ENCODE measurements around the gene LHFPL6. TPM values are rescaled to one million over a fixed set of nuclear protein-coding genes. Genes with fewer than 3 reads are reported as not detected.

LHFPL6 gene
- total and polyA plus RNA-seq, 10 of the 15 experiments (the other 5 are each of a cell fraction or from before 2014, with no cell fraction given): 0.11 to 4.6 (median 0.41) TPM

DNA sequence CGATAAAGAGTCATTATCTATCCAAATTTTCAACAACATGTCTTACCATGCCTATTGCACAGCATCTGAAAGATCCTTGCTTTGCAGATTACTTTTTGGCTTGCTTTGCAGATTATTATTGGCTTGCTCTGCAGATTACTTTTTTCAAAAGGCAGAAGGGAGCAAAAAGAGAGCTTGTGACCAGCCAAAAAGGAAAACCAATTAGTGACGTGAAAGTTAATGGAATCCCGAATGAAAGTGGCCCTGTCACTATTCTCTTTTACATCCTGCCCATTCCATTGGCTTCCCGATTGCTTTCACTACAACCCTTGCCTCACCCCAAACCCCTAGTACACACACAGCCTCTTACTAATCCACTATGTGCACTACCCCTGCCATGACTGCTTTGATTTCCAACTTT lies 81.3 kb downstream of the LHFPL6 start:
- DNase-seq (ENCODE audit: low read depth, low spot score): no peak
- no peak overlapping the region for H3K9ac ChIP-seq (ENCODE audit: control insufficient read depth, insufficient read depth, low read length)
- ChIA-PET POLR2A (no interaction called here), SMC1A (ENCODE audit: uncharacterized antibody, unreplicated experiment) (no interaction called here), CTCF (no interaction called here), RAD21 (ENCODE audit: unreplicated experiment) (no interaction called here)
- no peaks in the 10 kb centered on the region; a peak in 1 of 4 replicates for H3K27me3 ChIP-seq (replicated peaks in 1 of 2; ENCODE audit: control insufficient read depth in 2 of 2, insufficient read depth in 2 of 2, low read length in 1 of 2)
- no peaks in the 10 kb centered on the region for H4K20me1 ChIP-seq (ENCODE audit: control insufficient read depth, insufficient read depth)
- in situ Hi-C loops (cut with MboI): no loop called here
- no peaks in the 10 kb centered on the region for H3K79me2 ChIP-seq (ENCODE audit: control insufficient read depth, insufficient read depth, low read length)
- WGBS (ENCODE audit: insufficient coverage, insufficient replicate concordance, low lambda C conversion rate, missing lambda C conversion rate): 36% methylated on average over 4 of the region's 4 CpGs
- BruUV-seq (replicated peaks): no TSS peak
- H3K4me2 ChIP-seq (ENCODE audit: control insufficient read depth, insufficient read depth): no peak overlapping the region
- H3K4me3 ChIP-seq: no peak overlapping the region
- H3K36me3 ChIP-seq (ENCODE audit: control insufficient read depth in 2 of 2, insufficient read depth in 2 of 2, low read length in 1 of 2): no peaks in the 10 kb centered on the region
- no peak for TF ChIP-seq IRF3 (IDR thresholded peaks at IDR 0.05)
- H3K9me3 ChIP-seq (replicated peaks; ENCODE audit: control insufficient read depth, insufficient read depth, low read length): no peaks in the 10 kb centered on the region
- H3K4me1 ChIP-seq (ENCODE audit: control insufficient read depth, insufficient read depth, low read length): no peaks in the 10 kb centered on the region
- no peak overlapping the region for H2AFZ ChIP-seq (ENCODE audit: control insufficient read depth, low read depth, low read length)
- H3K27ac ChIP-seq (ENCODE audit: control insufficient read depth, insufficient read depth): no peak overlapping the region
- ATAC-seq: no peak
- FAIRE-seq: no peak
- intact Hi-C loops (cut with micrococcal nuclease; ENCODE audit: unreplicated experiment): no loop called here

- intact Hi-C loops (cut with micrococcal nuclease; ENCODE audit: unreplicated experiment) (no loop called here), in situ Hi-C loops (cut with MboI) (no loop called here)
- SMC1A ChIA-PET (ENCODE audit: uncharacterized antibody, unreplicated experiment): interaction anchor here (1.0 to 3.6 kb wide), 7 partner anchors 10 to 314 kb away, joined by 3 to 15 read pairs (median 5); no protein-coding TSS in a partner anchor
- Histone ChIP-seq H3K27ac (ENCODE audit: control insufficient read depth, insufficient read depth) (no peak overlapping the region), H4K20me1 (ENCODE audit: control insufficient read depth, insufficient read depth) (no peaks in the 10 kb centered on the region), H2AFZ (ENCODE audit: control insufficient read depth, low read depth, low read length) (no peak overlapping the region), H3K27me3 (replicated peaks in 1 of 2; ENCODE audit: control insufficient read depth in 2 of 2, insufficient read depth in 2 of 2, low read length in 1 of 2) (no peaks in the 10 kb centered on the region; a peak in 2 of 4 replicates), H3K9ac (ENCODE audit: control insufficient read depth, insufficient read depth, low read length) (no peak overlapping the region), H3K9me3 (replicated peaks; ENCODE audit: control insufficient read depth, insufficient read depth, low read length) (no peaks in the 10 kb centered on the region), H3K4me3 (no peak overlapping the region), H3K36me3 (ENCODE audit: control insufficient read depth in 2 of 2, insufficient read depth in 2 of 2, low read length in 1 of 2) (no peaks in the 10 kb centered on the region), H3K79me2 (ENCODE audit: control insufficient read depth, insufficient read depth, low read length) (no peaks in the 10 kb centered on the region), H3K4me2 (ENCODE audit: control insufficient read depth, insufficient read depth) (no peak overlapping the region), H3K4me1 (ENCODE audit: control insufficient read depth, insufficient read depth, low read length) (no peaks in the 10 kb centered on the region)
- CTCF ChIA-PET: interaction anchor here (1.2 to 2.0 kb wide), 3 partner anchors 10 to 96 kb away, joined by 4 to 6 read pairs (median 6); no protein-coding TSS in a partner anchor
- FAIRE-seq (no peak), DNase-seq (ENCODE audit: low read depth, low spot score) (no peak), ATAC-seq (no peak)
- no TSS peak for BruUV-seq (replicated peaks)
- TF ChIP-seq CHD4 (IDR thresholded peaks at IDR 0.05): no peak
- no peak for TF ChIP-seq RELA (IDR thresholded peaks at IDR 0.05; ENCODE audit: borderline replicate concordance, partially characterized antibody)
- TF ChIP-seq NBN (IDR thresholded peaks at IDR 0.05): no peak
- TF ChIP-seq MTA3 (IDR thresholded peaks at IDR 0.05; ENCODE audit: borderline replicate concordance, low read length): no peak
- TF ChIP-seq, protein P1, sequence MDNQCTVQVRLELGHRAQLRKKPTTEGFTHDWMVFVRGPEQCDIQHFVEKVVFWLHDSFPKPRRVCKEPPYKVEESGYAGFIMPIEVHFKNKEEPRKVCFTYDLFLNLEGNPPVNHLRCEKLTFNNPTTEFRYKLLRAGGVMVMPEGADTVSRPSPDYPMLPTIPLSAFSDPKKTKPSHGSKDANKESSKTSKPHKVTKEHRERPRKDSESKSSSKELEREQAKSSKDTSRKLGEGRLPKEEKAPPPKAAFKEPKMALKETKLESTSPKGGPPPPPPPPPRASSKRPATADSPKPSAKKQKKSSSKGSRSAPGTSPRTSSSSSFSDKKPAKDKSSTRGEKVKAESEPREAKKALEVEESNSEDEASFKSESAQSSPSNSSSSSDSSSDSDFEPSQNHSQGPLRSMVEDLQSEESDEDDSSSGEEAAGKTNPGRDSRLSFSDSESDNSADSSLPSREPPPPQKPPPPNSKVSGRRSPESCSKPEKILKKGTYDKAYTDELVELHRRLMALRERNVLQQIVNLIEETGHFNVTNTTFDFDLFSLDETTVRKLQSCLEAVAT (IDR thresholded peaks at IDR 0.05): no peak
- WGBS (ENCODE audit: insufficient coverage, insufficient replicate concordance, low lambda C conversion rate, missing lambda C conversion rate): 25% methylated on average over 6 of the region's 6 CpGs
- POLR2A ChIA-PET: interaction anchor here (1.4 kb wide), 1 partner anchor 9 kb away, joined by 7 read pairs; no protein-coding TSS in a partner anchor
- RAD21 ChIA-PET (ENCODE audit: unreplicated experiment): interaction anchor here (1.2 kb wide), 1 partner anchor 96 kb away, joined by 3 read pairs; no protein-coding TSS in a partner anchor
Measured at GRCh38 chr13:39516096-39516495, 86.9 kb downstream of the LHFPL6 start.
